Measurements from ENCODE around the gene ARHGEF12.

DNA sequence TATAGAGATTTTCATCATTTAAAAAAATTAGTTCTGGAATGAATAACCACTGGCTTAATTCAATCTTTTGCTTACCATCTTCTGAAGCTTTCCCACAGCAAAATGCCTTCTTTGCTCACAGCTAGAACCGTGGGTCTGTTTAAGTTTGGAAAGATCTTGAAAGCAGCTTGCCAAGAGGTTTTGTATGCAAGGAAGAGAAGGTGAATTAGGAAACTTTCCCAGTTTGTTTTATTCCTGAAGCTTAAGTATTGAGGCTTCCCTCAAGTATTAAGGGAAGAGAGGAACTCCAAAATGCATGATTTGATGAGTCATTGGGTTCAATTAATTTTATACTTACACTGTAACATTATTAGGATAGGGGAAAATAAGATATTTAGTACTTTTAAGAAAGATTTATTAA is 1.9 kb upstream of the ARHGEF12 start:
- no peak for TF ChIP-seq EZH2 (IDR thresholded peaks at IDR 0.05)
- no peak for TF ChIP-seq POLR2AphosphoS5 (IDR thresholded peaks at IDR 0.05; ENCODE audit: borderline replicate concordance, low read depth, low read length)

Data from SK-N-MC (cell line).